Ishikawa (cell line): ENCODE measurements around the gene NEU4.

Source experiments
- CEBPB ChIP-seq: IDR thresholded peaks from 2 replicates; pipeline ENCODE4 v1.6.1; 2012
- EGR1 ChIP-seq: IDR thresholded peaks from 2 replicates; pipeline ENCODE4 v1.6.1; 2012
- NFIC ChIP-seq: IDR thresholded peaks from 2 replicates; pipeline ENCODE4 v1.6.1; 2012
- TAF1 ChIP-seq: IDR thresholded peaks from 2 replicates; pipeline ENCODE4 v1.6.1; 2012; ENCODE audit warnings: low read depth, mild to moderate bottlenecking
- TCF12 ChIP-seq: IDR thresholded peaks from 2 replicates; pipeline ENCODE4 v1.6.1; 2012; ENCODE audit warnings: low read depth
- YY1 ChIP-seq: IDR thresholded peaks from 2 replicates; pipeline ENCODE4 v1.6.1; 2012; ENCODE audit warnings: low read depth

- TF ChIP-seq TCF12 (no peak), CEBPB (no peak), YY1 (no peak), TAF1 (no peak), NFIC (no peak), EGR1 (no peak)
Observed at GRCh38 chr2:241770936-241771285, 38.1 kb upstream of the NEU4 start.
